H9 (cell line): ENCODE data around the gene JTB. TPM values are rescaled to one million over a fixed set of nuclear protein-coding genes. Genes with fewer than 3 reads are reported as not detected.

Source experiments
- DNase-seq: peaks from one replicate; pipeline ENCODE4 v3.0.0-alpha.2; 2017
- H2AFZ ChIP-seq: one replicate; pipeline ENCODE4 v1.6.1; 2013; ENCODE audit warnings: mild to moderate bottlenecking, low read length, control low read depth, moderate library complexity
- H2AK5ac ChIP-seq: 2 replicates; pipeline ENCODE4 v1.6.1; 2013; ENCODE audit warnings: low read length, control low read depth, mixed read lengths; ENCODE audit not compliant: insufficient read length
- H2BK120ac ChIP-seq: one replicate; pipeline ENCODE4 v1.6.1; 2013; ENCODE audit warnings: low read depth, mild to moderate bottlenecking, low read length, control low read depth, inconsistent platforms; ENCODE audit not compliant: poor library complexity, severe bottlenecking
- H2BK12ac ChIP-seq: 2 replicates; pipeline ENCODE4 v1.6.1; 2013; ENCODE audit warnings: low read length, control low read depth, mixed read lengths, low read depth; ENCODE audit not compliant: insufficient read length
- H2BK15ac ChIP-seq: 2 replicates; pipeline ENCODE4 v1.6.1; 2013; ENCODE audit warnings: low read depth, low read length, control low read depth
- H2BK20ac ChIP-seq: one replicate; pipeline ENCODE4 v1.6.1; 2013; ENCODE audit warnings: low read depth, mild to moderate bottlenecking, low read length, control low read depth, inconsistent platforms; ENCODE audit not compliant: poor library complexity, severe bottlenecking
- H2BK5ac ChIP-seq: 2 replicates; pipeline ENCODE4 v1.6.1; 2013; ENCODE audit warnings: low read length, control low read depth, mixed read lengths; ENCODE audit not compliant: insufficient read length
- H3K14ac ChIP-seq: 2 replicates; pipeline ENCODE4 v1.6.1; 2013; ENCODE audit warnings: low read length, control low read depth; ENCODE audit not compliant: insufficient read depth
- H3K18ac ChIP-seq: 2 replicates; pipeline ENCODE4 v1.6.1; 2013; ENCODE audit warnings: low read depth, mild to moderate bottlenecking, mixed read lengths, low read length, control low read depth; ENCODE audit not compliant: insufficient read length
- H3K23ac ChIP-seq: 2 replicates; pipeline ENCODE4 v1.6.1; 2013; ENCODE audit warnings: low read length, control low read depth, mixed read lengths, low read depth; ENCODE audit not compliant: insufficient read length
- H3K23me2 ChIP-seq: 2 replicates; pipeline ENCODE4 v1.6.1; 2013; ENCODE audit warnings: low read depth, mild to moderate bottlenecking, mixed read lengths, low read length, control low read depth; ENCODE audit not compliant: insufficient read length, poor library complexity, severe bottlenecking
- H3K27ac ChIP-seq: 2 replicates; pipeline ENCODE4 v1.5.1; 2013; ENCODE audit warnings: low read length, control low read depth, mixed read lengths, low read depth; ENCODE audit not compliant: insufficient read length
- H3K27me3 ChIP-seq: 2 replicates; pipeline ENCODE4 v1.6.1; 2013; ENCODE audit warnings: low read length, control low read depth, inconsistent platforms; ENCODE audit not compliant: insufficient read depth
- H3K4ac ChIP-seq: 2 replicates; pipeline ENCODE4 v1.6.1; 2013; ENCODE audit warnings: low read depth, mild to moderate bottlenecking, control low read depth, inconsistent platforms, low read length, moderate library complexity
- H3K4me1 ChIP-seq: 2 replicates; pipeline ENCODE4 v1.6.1; 2013; ENCODE audit warnings: low read length, control low read depth, inconsistent platforms; ENCODE audit not compliant: insufficient read depth
- H3K4me2 ChIP-seq: 2 replicates; pipeline ENCODE4 v1.6.1; 2013; ENCODE audit warnings: low read length, control low read depth, mixed read lengths; ENCODE audit not compliant: insufficient read length, insufficient read depth
- H3K56ac ChIP-seq: 2 replicates; pipeline ENCODE4 v1.6.1; 2013; ENCODE audit warnings: low read depth, mild to moderate bottlenecking, mixed read lengths, low read length, control low read depth; ENCODE audit not compliant: insufficient read length
- H3K79me1 ChIP-seq: 2 replicates; pipeline ENCODE4 v1.6.1; 2013; ENCODE audit warnings: low read depth, mild to moderate bottlenecking, moderate library complexity, low read length, control low read depth, inconsistent platforms; ENCODE audit not compliant: insufficient read depth, poor library complexity, severe bottlenecking
- H3K79me2 ChIP-seq: 2 replicates; pipeline ENCODE4 v1.6.1; 2013; ENCODE audit warnings: low read length, control low read depth, inconsistent platforms; ENCODE audit not compliant: insufficient read depth
- H3K9ac ChIP-seq: 2 replicates; pipeline ENCODE4 v1.6.1; 2013; ENCODE audit warnings: low read length, control low read depth, mixed read lengths; ENCODE audit not compliant: insufficient read length; ENCODE audit errors: extremely low read depth
- H3K9me3 ChIP-seq: one replicate; pipeline ENCODE4 v1.6.1; 2013; ENCODE audit warnings: low read depth, low read length, inconsistent platforms; ENCODE audit not compliant: control insufficient read depth
- H3T11ph ChIP-seq: one replicate; pipeline ENCODE4 v1.6.1; 2013; ENCODE audit warnings: mild to moderate bottlenecking, low read length, control low read depth, inconsistent platforms
- H4K20me1 ChIP-seq: one replicate; pipeline ENCODE4 v1.6.1; 2013; ENCODE audit not compliant: control insufficient read depth, insufficient read length, insufficient read depth
- H4K5ac ChIP-seq: 2 replicates; pipeline ENCODE4 v1.6.1; 2013; ENCODE audit warnings: low read depth, mild to moderate bottlenecking, mixed read lengths, low read length, control low read depth; ENCODE audit not compliant: insufficient read length
- H4K8ac ChIP-seq: replicated peaks from 2 replicates; pipeline ENCODE4 v1.6.1; 2013; ENCODE audit warnings: low read length, control low read depth, mixed read lengths, low read depth; ENCODE audit not compliant: insufficient read length
- H4K91ac ChIP-seq: 2 replicates; pipeline ENCODE4 v1.6.1; 2013; ENCODE audit warnings: low read depth, mild to moderate bottlenecking, moderate library complexity, mixed read lengths, low read length, control low read depth; ENCODE audit not compliant: insufficient read length
- H3K27ac Mint-ChIP-seq, 3 experiments: 2 replicates in 2 of 3; 3 replicates in 1 of 3; pipeline ENCODE4 v1.8.0; 2020 to 2021; ENCODE audit warnings: mixed read lengths in 3 of 3, mild to moderate bottlenecking in 1 of 3, moderate library complexity in 1 of 3
- H3K27me3 Mint-ChIP-seq: 2 replicates; pipeline ENCODE4 v1.8.0; 2021; ENCODE audit warnings: low read depth, mild to moderate bottlenecking, moderate library complexity, mixed read lengths
- H3K36me3 Mint-ChIP-seq, 3 experiments: 2 replicates in 2 of 3; 3 replicates in 1 of 3; pipeline ENCODE4 v1.8.0; 2020 to 2021; ENCODE audit warnings: low read depth in 3 of 3, mixed read lengths in 3 of 3; ENCODE audit not compliant: insufficient read depth in 1 of 3
- H3K4me1 Mint-ChIP-seq, 2 experiments: 2 replicates each; pipeline ENCODE4 v1.8.0; 2020; ENCODE audit warnings: mixed read lengths in 2 of 2
- H3K4me3 Mint-ChIP-seq, 2 experiments: 2 replicates in 1 of 2; 3 replicates in 1 of 2; pipeline ENCODE4 v1.8.0; 2020 to 2021; ENCODE audit warnings: mild to moderate bottlenecking in 2 of 2, mixed read lengths in 2 of 2, moderate library complexity in 1 of 2
- H3K9me3 Mint-ChIP-seq, 2 experiments: 2 replicates in 1 of 2; 3 replicates in 1 of 2; pipeline ENCODE4 v1.8.0; 2020; ENCODE audit warnings: mild to moderate bottlenecking in 2 of 2, mixed read lengths in 2 of 2, moderate library complexity in 1 of 2
- CTCF ChIP-seq: fragments of 200-600 bp; sonication (generic); conservative IDR thresholded peaks from 3 replicates; pipeline ENCODE4 v1.8.0; 2021; ENCODE audit warnings: antibody characterized with exemption, mild to moderate bottlenecking
- WGBS: extraction: QIAGEN DNeasy Blood & Tissue Kit; methylation state at CpG from one replicate; pipeline ENCODE4 v1.1.7; 2013; ENCODE audit warnings: missing lambda C conversion rate, low lambda C conversion rate, mixed read lengths; ENCODE audit not compliant: insufficient read length; ENCODE audit errors: extremely low coverage; 5-methylcytosine and 5-hydroxymethylcytosine counted together
- total RNA-seq: library from RNA; stranded (reverse); gene quantifications from 2 replicates; pipeline ENCODE4 v1.2.1, GENCODE V29; 2021

JTB gene
- total RNA-seq, 1 experiment from 2014 or later: 85.4 TPM

DNA sequence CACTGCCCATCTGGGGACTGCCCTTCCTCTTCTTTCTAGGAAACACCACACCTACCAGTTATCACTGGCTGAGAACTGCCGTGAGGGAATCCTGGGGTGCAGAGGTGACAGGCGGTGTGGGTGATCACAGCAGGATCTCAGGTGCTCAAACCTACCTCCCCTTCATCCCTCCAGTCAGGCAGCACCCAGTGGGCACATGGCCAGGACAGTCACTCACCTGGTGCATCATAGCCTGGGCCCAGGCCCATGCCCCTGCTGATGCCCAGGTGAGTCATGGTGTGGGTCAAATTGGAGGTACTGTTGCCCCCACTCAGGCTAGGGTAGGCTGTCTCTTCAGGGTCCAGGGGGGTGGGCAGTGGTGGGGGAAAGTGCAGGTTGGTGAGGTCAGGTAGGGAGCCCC, 25.7 kb downstream of the JTB start:
- H3K79me2 ChIP-seq: peaks cover 18% of the 10 kb centered on the region
- no peak overlapping the region for H3K23ac ChIP-seq
- no peak overlapping the region for H3K56ac ChIP-seq
- no peak overlapping the region for H4K91ac ChIP-seq
- H3K36me3 Mint-ChIP-seq: peaks cover 23 to 67% (median 38%) of the 10 kb centered on the region in 3 experiments; a peak in 6 of 7 replicates
- H2BK120ac ChIP-seq: no peak overlapping the region
- H3K27ac Mint-ChIP-seq: no peak overlapping the region
- no peak overlapping the region for H3K18ac ChIP-seq
- no peaks in the 10 kb centered on the region for H3K27me3 Mint-ChIP-seq
- H3K4me1 ChIP-seq: no peaks in the 10 kb centered on the region
- H3K79me1 ChIP-seq: peaks cover 9% of the 10 kb centered on the region
- no peak overlapping the region for H2AFZ ChIP-seq
- H4K20me1 ChIP-seq: peaks cover 2% of the 10 kb centered on the region
- no peaks in the 10 kb centered on the region for H3K9me3 Mint-ChIP-seq
- no peak for DNase-seq
- H2BK12ac ChIP-seq: no peak overlapping the region
- no peak overlapping the region for H2BK5ac ChIP-seq
- H3K4me1 Mint-ChIP-seq: peaks cover 8 to 9% of the 10 kb centered on the region in 2 experiments
- no peak overlapping the region for H4K8ac ChIP-seq
- no peaks in the 10 kb centered on the region for H3K27me3 ChIP-seq
- H2AK5ac ChIP-seq: no peak overlapping the region
- H2BK20ac ChIP-seq: no peak overlapping the region
- no peak overlapping the region for H3K9ac ChIP-seq
- no CpG with 5 or more reads among the region's 2 CpGs for WGBS
- TF ChIP-seq CTCF: no peak
- H3T11ph ChIP-seq: no peak overlapping the region
- no peak overlapping the region for H2BK15ac ChIP-seq
- H3K27ac ChIP-seq: no peak overlapping the region
- H3K9me3 ChIP-seq: no peaks in the 10 kb centered on the region
- no peak overlapping the region for H3K4me3 Mint-ChIP-seq
- H4K5ac ChIP-seq: no peak overlapping the region
- H3K4ac ChIP-seq: no peak overlapping the region
- H3K4me2 ChIP-seq: no peak overlapping the region
- no peaks in the 10 kb centered on the region for H3K23me2 ChIP-seq
- H3K14ac ChIP-seq: no peak overlapping the region
